ENCODE data around the gene FNBP1. TPM values are rescaled to one million over a fixed set of nuclear protein-coding genes. Genes with fewer than 3 reads are reported as not detected.

The FNBP1 gene
- polyA plus RNA-seq, 3 donors, result 37.6 to 60.7 (median 51.4) TPM

GRCh38 chr9:130039528-130040147 lies 3.4 kb downstream of the FNBP1 start:
- no peaks in the 10 kb centered on the region for H3K27me3 ChIP-seq (ENCODE audit: control insufficient read depth in 2 of 2, insufficient read depth in 2 of 2, low read length in 2 of 2)
- Mint-ChIP-seq H3K4me1 (peaks cover 72% of the 10 kb centered on the region), H3K27ac (peak overlapping the region; percentile 73 to 90 (median 83)), H3K9me3 (peaks cover 0 to 2% (median 0%) of the 10 kb centered on the region in 7 donors), H3K4me3 (peak overlapping the region; percentile 79 to 82), H3K36me3 (peaks cover 3 to 7% of the 10 kb centered on the region in 2 donors), H3K27me3 (ENCODE audit: low read depth in 3 of 3) (no peaks in the 10 kb centered on the region)
- H3K4me3 ChIP-seq (replicated peaks in 1 of 3; ENCODE audit: low read depth in 2 of 3, low read length in 3 of 3), result peak overlapping the region in 2 of 3 experiments; percentile 18 to 97
- no peak overlapping the region for H3K9ac ChIP-seq (ENCODE audit: insufficient read depth, low read length, poor library complexity, severe bottlenecking)
- WGBS (ENCODE audit: insufficient coverage), result 0% methylated on average over 5 of the region's 6 CpGs
- peak overlapping the region; percentile 92 for H3K4me2 ChIP-seq (replicated peaks; ENCODE audit: extremely low read depth, low read length, poor library complexity, severe bottlenecking)
- intact Hi-C loops (cut with micrococcal nuclease), result loop anchor here (5.0 to 10.0 kb wide), 3 partner anchors 75 to 152 kb away; no protein-coding TSS in a partner anchor
- H4K20me1 ChIP-seq (ENCODE audit: insufficient read depth, low read length), result peaks cover 77% of the 10 kb centered on the region
- no peaks in the 10 kb centered on the region for H3K36me3 ChIP-seq (replicated peaks in 1 of 2; ENCODE audit: control insufficient read depth in 1 of 2, insufficient read depth in 2 of 2, low read length in 2 of 2)
- peaks cover 72 to 88% of the 10 kb centered on the region in 2 donors for H3K4me1 ChIP-seq (ENCODE audit: control insufficient read depth in 1 of 2, insufficient read depth in 2 of 2, low read length in 2 of 2)
- peaks cover 96% of the 10 kb centered on the region for H3K79me2 ChIP-seq (ENCODE audit: insufficient read depth, low read length)
- peak in 2 of 3 donors; percentile 34 to 44 for DNase-seq
- H3K27ac ChIP-seq (ENCODE audit: low read depth in 1 of 2, low read length in 2 of 2), result peak overlapping the region; percentile 46 to 63
- TF ChIP-seq, protein P1, sequence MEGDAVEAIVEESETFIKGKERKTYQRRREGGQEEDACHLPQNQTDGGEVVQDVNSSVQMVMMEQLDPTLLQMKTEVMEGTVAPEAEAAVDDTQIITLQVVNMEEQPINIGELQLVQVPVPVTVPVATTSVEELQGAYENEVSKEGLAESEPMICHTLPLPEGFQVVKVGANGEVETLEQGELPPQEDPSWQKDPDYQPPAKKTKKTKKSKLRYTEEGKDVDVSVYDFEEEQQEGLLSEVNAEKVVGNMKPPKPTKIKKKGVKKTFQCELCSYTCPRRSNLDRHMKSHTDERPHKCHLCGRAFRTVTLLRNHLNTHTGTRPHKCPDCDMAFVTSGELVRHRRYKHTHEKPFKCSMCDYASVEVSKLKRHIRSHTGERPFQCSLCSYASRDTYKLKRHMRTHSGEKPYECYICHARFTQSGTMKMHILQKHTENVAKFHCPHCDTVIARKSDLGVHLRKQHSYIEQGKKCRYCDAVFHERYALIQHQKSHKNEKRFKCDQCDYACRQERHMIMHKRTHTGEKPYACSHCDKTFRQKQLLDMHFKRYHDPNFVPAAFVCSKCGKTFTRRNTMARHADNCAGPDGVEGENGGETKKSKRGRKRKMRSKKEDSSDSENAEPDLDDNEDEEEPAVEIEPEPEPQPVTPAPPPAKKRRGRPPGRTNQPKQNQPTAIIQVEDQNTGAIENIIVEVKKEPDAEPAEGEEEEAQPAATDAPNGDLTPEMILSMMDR (IDR thresholded peaks at IDR 0.05), result no peak
- no peak overlapping the region for H2AFZ ChIP-seq (ENCODE audit: insufficient read depth, low read depth, low read length, poor library complexity, severe bottlenecking)
- H3K9me3 ChIP-seq (replicated peaks in 1 of 2; ENCODE audit: control insufficient read depth in 1 of 2, insufficient read depth in 1 of 2, low read length in 2 of 2), result no peaks in the 10 kb centered on the region

DNA sequence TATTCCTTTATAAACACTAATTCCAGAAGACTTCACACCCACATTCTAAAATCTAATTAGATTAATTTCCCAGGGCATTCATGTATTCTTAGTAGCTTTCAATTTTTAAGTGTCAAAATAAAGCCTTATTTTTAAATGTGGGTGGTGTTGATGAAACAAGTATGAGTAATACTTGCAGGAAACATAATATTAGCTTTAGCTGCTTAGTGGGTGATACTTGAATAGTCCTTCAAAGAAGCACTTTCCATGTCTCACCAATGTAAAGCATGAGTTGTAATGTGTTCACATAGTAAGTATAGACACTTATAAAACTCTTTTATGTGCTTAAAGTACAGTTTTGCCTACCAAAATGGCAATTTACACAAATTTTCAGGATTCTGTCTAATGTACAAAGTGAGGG lies 6.9 kb downstream of the FNBP1 start:
- Mint-ChIP-seq H3K36me3 (peaks cover 3 to 9% of the 10 kb centered on the region in 2 donors), H3K27ac (peak overlapping the region in 6 of 7 donors; percentile 59 to 96 (median 80)), H3K9me3 (peaks cover 0 to 4% (median 0%) of the 10 kb centered on the region in 7 donors), H3K27me3 (ENCODE audit: low read depth in 3 of 3) (no peaks in the 10 kb centered on the region), H3K4me3 (no peak overlapping the region), H3K4me1 (peaks cover 88% of the 10 kb centered on the region)
- Histone ChIP-seq H3K9ac (ENCODE audit: insufficient read depth, low read length, poor library complexity, severe bottlenecking) (no peak overlapping the region), H3K79me2 (ENCODE audit: insufficient read depth, low read length) (peaks cover 100% of the 10 kb centered on the region), H4K20me1 (ENCODE audit: insufficient read depth, low read length) (peaks cover 98% of the 10 kb centered on the region), H3K9me3 (replicated peaks in 1 of 2; ENCODE audit: control insufficient read depth in 1 of 2, insufficient read depth in 1 of 2, low read length in 2 of 2) (no peaks in the 10 kb centered on the region), H3K36me3 (replicated peaks in 1 of 2; ENCODE audit: control insufficient read depth in 1 of 2, insufficient read depth in 2 of 2, low read length in 2 of 2) (no peaks in the 10 kb centered on the region), H3K4me1 (ENCODE audit: control insufficient read depth in 1 of 2, insufficient read depth in 2 of 2, low read length in 2 of 2) (peaks cover 78 to 88% of the 10 kb centered on the region in 2 donors), H3K4me3 (replicated peaks in 1 of 3; ENCODE audit: low read depth in 2 of 3, low read length in 3 of 3) (peak overlapping the region in 1 of 3 experiments; percentile 13), H2AFZ (ENCODE audit: insufficient read depth, low read depth, low read length, poor library complexity, severe bottlenecking) (no peak overlapping the region), H3K27ac (ENCODE audit: low read depth in 1 of 2, low read length in 2 of 2) (peak overlapping the region in 1 of 2 donors; percentile 81), H3K4me2 (replicated peaks; ENCODE audit: extremely low read depth, low read length, poor library complexity, severe bottlenecking) (peak overlapping the region; percentile 21), H3K27me3 (ENCODE audit: control insufficient read depth in 2 of 2, insufficient read depth in 2 of 2, low read length in 2 of 2) (no peaks in the 10 kb centered on the region)
- intact Hi-C loops (cut with micrococcal nuclease), result no loop called here
- peak in 2 of 3 donors; percentile 51 to 54 for DNase-seq
- TF ChIP-seq, protein P1 (IDR thresholded peaks at IDR 0.05), result no peak
